ENCODE data around the gene GNB1L. TPM values are rescaled to one million over a fixed set of nuclear protein-coding genes. Genes with fewer than 3 reads are reported as not detected.

GNB1L gene
- total and polyA plus RNA-seq, 9 of the 15 experiments (the other 6 are each of a cell fraction or from before 2014, with no cell fraction given) = 0.56 to 50.5 (median 10.2) TPM

DNA sequence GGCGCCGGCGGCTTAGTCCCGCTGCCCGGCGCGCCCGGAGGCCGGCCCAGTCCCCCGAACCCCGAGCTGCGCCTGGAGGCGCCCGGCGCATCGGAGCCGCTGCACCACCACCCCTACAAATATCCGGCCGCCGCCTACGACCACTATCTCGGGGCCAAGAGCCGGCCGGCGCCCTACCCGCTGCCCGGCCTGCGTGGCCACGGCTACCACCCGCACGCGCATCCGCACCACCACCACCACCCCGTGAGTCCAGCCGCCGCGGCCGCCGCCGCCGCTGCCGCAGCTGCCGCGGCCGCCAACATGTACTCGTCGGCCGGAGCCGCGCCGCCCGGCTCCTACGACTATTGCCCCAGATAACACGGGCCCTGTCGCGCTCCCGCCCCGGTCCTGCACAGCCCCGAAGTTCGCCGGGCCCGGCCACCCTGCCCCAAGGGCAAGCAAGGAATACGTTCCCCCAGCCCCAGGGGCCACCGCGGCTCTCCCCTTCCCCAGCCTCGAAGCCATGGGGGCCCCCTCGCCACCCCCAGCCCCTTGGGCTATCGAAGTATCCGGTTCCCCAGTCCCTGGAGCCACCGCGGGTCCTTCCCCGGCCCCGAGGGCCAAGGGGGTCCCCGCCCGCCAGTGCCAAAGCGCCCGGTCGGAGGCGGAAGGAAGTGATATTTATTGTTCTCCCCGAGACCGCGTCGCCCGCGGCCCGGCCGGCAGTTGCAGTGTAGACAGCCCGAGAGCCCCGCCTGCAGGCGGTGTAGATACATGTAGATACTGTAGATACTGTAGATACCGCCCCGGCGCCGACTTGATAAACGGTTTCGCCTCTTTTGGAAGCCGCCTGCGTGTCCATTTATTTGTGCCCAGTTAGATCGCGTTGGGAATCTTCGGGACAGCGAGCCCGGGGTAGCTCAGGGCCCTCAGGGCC lies 87.9 kb downstream of the GNB1L start (continued):
- TF ChIP-seq ELK1 (CRISPR knock-in tag; IDR thresholded peaks at IDR 0.05) (no peak), GABPB2 (CRISPR knock-in tag; conservative IDR thresholded peaks at IDR 0.05) (no peak), SNRNP70 (optimal IDR thresholded peaks at IDR 0.05; ENCODE audit: low read depth, low read length) (no peak), NR4A1 (CRISPR knock-in tag; IDR thresholded peaks at IDR 0.05) (no peak), NR4A1 (tag; IDR thresholded peaks at IDR 0.05) (no peak), HLTF (IDR thresholded peaks at IDR 0.05) (no peak), HCFC1 (IDR thresholded peaks at IDR 0.05; ENCODE audit: low read depth, low read length) (no peak), TCFL5 (CRISPR knock-in tag; conservative IDR thresholded peaks at IDR 0.05) (no peak), MED1 (CRISPR knock-in tag; IDR thresholded peaks at IDR 0.05; ENCODE audit: borderline replicate concordance) (no peak), MITF (IDR thresholded peaks at IDR 0.05) (no peak), STAT5A (IDR thresholded peaks at IDR 0.05; ENCODE audit: borderline replicate concordance, low read length) (no peak), NR2F6 (CRISPR knock-in tag; IDR thresholded peaks at IDR 0.05) (no peak), TAL1 (IDR thresholded peaks at IDR 0.05) (no peak), TAF1 (IDR thresholded peaks at IDR 0.05; ENCODE audit: control insufficient read depth, extremely low read depth, insufficient read depth, low read length, severe bottlenecking) (peak; percentile 33), ZNF232 (CRISPR knock-in tag; IDR thresholded peaks at IDR 0.05) (no peak), MIER1 (IDR thresholded peaks at IDR 0.05; ENCODE audit: low read depth) (no peak), FOXM1 (IDR thresholded peaks at IDR 0.05; ENCODE audit: low read depth) (no peak), FOXM1 (CRISPR knock-in tag; IDR thresholded peaks at IDR 0.05; ENCODE audit: low read depth) (no peak), ZNF512 (tag; IDR thresholded peaks at IDR 0.05) (no peak), ZC3H8 (IDR thresholded peaks at IDR 0.05) (no peak), CHD1 (IDR thresholded peaks at IDR 0.05; ENCODE audit: low read length) (peak; percentile 45), TBP (optimal IDR thresholded peaks at IDR 0.05; ENCODE audit: low read depth, low read length) (no peak), EP400 (IDR thresholded peaks at IDR 0.05) (no peak)
